ENCODE results near the gene CLDN5. TPM values are rescaled to one million over a fixed set of nuclear protein-coding genes. Genes with fewer than 3 reads are reported as not detected.

Gene CLDN5
- total and polyA plus RNA-seq, 7 donors = 3.5 to 129 (median 57.4) TPM

- Histone ChIP-seq H3K27me3 (no peaks in the 10 kb centered on the region), H3K4me1 (no peaks in the 10 kb centered on the region), H3K27ac (no peak overlapping the region), H3K4me3 (no peak overlapping the region), H3K9me3 (no peaks in the 10 kb centered on the region), H3K36me3 (no peaks in the 10 kb centered on the region)
- 95 to 97% methylated on average over 7 of the region's 7 CpGs for WGBS, 2 donors
- no peak for TF ChIP-seq POLR2AphosphoS5 (IDR thresholded peaks at IDR 0.05)
- no peak for TF ChIP-seq POLR2A (IDR thresholded peaks at IDR 0.05)
- TF ChIP-seq, protein P1, sequence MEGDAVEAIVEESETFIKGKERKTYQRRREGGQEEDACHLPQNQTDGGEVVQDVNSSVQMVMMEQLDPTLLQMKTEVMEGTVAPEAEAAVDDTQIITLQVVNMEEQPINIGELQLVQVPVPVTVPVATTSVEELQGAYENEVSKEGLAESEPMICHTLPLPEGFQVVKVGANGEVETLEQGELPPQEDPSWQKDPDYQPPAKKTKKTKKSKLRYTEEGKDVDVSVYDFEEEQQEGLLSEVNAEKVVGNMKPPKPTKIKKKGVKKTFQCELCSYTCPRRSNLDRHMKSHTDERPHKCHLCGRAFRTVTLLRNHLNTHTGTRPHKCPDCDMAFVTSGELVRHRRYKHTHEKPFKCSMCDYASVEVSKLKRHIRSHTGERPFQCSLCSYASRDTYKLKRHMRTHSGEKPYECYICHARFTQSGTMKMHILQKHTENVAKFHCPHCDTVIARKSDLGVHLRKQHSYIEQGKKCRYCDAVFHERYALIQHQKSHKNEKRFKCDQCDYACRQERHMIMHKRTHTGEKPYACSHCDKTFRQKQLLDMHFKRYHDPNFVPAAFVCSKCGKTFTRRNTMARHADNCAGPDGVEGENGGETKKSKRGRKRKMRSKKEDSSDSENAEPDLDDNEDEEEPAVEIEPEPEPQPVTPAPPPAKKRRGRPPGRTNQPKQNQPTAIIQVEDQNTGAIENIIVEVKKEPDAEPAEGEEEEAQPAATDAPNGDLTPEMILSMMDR (IDR thresholded peaks at IDR 0.05) = no peak
- no peak for TF ChIP-seq EP300 (IDR thresholded peaks at IDR 0.05)
- intact Hi-C loops (cut with DNase I) = no loop called here
- DNase-seq = no peak
These were observed 25.9 kb downstream of the CLDN5 start for GRCh38 chr22:19498154-19498865.

GRCh38 chr22:19497245-19497644, 27.0 kb downstream of the CLDN5 start:
- no peak for DNase-seq
- H3K4me1 ChIP-seq = no peaks in the 10 kb centered on the region
- H3K36me3 ChIP-seq = no peaks in the 10 kb centered on the region
- WGBS, 2 donors = 73 to 77% methylated on average over 3 of the region's 3 CpGs
- intact Hi-C loops (cut with DNase I) = no loop called here
- H3K27ac ChIP-seq = no peak overlapping the region
- no peaks in the 10 kb centered on the region for H3K9me3 ChIP-seq
- no peaks in the 10 kb centered on the region for H3K27me3 ChIP-seq
- no peak for TF ChIP-seq EP300 (IDR thresholded peaks at IDR 0.05)
- no peak for TF ChIP-seq POLR2A (IDR thresholded peaks at IDR 0.05)
- TF ChIP-seq, protein P1 (IDR thresholded peaks at IDR 0.05) = no peak
- TF ChIP-seq POLR2AphosphoS5 (IDR thresholded peaks at IDR 0.05) = no peak
- H3K4me3 ChIP-seq = no peak overlapping the region

DNA sequence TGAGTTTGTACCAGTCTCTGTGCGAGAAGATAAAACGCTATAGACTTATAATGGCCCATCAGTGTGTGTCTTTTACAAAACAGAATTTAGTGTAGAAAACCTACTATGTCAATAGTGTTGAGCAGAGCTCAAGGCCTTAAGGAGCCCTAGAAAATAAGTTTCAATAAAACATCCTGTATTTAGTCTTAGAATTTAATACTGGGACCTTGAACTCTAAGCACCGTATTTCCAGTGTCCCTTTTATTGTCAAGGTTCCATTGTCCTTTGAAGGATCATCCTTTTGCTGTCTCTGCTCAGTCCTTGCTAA, 27.9 kb downstream of the CLDN5 start:
- DNase-seq = no peak
- Histone ChIP-seq H3K9me3 (no peaks in the 10 kb centered on the region), H3K4me3 (no peak overlapping the region), H3K27ac (no peak overlapping the region), H3K36me3 (no peaks in the 10 kb centered on the region), H3K4me1 (no peaks in the 10 kb centered on the region), H3K27me3 (no peaks in the 10 kb centered on the region)
- TF ChIP-seq, protein P1 (IDR thresholded peaks at IDR 0.05) = no peak
- TF ChIP-seq POLR2A (IDR thresholded peaks at IDR 0.05) (no peak), POLR2AphosphoS5 (IDR thresholded peaks at IDR 0.05) (no peak), EP300 (IDR thresholded peaks at IDR 0.05) (no peak)
- 96 to 98% methylated on average over 3 of the region's 3 CpGs for WGBS, 2 donors
- intact Hi-C loops (cut with DNase I) = no loop called here

GRCh38 chr22:19495562-19496323, 28.5 kb downstream of the CLDN5 start:
- no peaks in the 10 kb centered on the region for H3K4me1 ChIP-seq
- 72 to 79% methylated on average over 5 of the region's 5 CpGs for WGBS, 2 donors

More at GRCh38 chr22:19495562-19496323, 28.5 kb downstream of the CLDN5 start:
- H3K27ac ChIP-seq = no peak overlapping the region
- H3K4me3 ChIP-seq = no peak overlapping the region
- TF ChIP-seq, protein P1 (IDR thresholded peaks at IDR 0.05) = no peak
- TF ChIP-seq POLR2A (IDR thresholded peaks at IDR 0.05) (no peak), EP300 (IDR thresholded peaks at IDR 0.05) (no peak), POLR2AphosphoS5 (IDR thresholded peaks at IDR 0.05) (no peak)
- H3K27me3 ChIP-seq = no peaks in the 10 kb centered on the region
- H3K36me3 ChIP-seq = no peaks in the 10 kb centered on the region
- intact Hi-C loops (cut with DNase I) = no loop called here
- H3K9me3 ChIP-seq = no peaks in the 10 kb centered on the region
- no peak for DNase-seq

All from sigmoid colon (tissue), 7 donors.